HUDEP-2 (cell line): ENCODE data around the gene PLXNA2.

Experiments used
- DNase-seq, 76 experiments: peaks; one replicate each; lab custom pipeline; 2025; ENCODE audit not compliant: unreplicated experiment in 76 of 76; lab: John Stamatoyannopoulos, UW

PLXNA2 gene

DNA sequence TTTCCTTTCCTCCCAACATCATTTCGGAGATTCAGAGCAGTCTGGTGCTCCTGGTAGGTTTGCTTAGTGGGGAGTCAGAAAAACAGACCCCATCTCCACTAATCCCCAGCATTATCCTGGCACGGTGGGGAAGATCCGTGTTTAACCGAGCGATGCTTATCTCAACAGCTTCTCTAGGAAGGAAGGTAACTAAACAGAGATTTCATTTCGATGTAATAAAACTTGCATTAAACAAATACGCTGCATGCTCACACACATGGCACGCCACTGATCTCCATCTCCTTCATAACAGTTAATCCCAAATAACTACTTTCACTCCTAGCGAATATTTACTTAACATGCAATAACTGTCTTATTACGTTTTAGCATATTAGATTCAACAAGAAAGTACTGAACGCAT lies 188.6 kb downstream of the PLXNA2 start:
- no peak for DNase-seq

DNA sequence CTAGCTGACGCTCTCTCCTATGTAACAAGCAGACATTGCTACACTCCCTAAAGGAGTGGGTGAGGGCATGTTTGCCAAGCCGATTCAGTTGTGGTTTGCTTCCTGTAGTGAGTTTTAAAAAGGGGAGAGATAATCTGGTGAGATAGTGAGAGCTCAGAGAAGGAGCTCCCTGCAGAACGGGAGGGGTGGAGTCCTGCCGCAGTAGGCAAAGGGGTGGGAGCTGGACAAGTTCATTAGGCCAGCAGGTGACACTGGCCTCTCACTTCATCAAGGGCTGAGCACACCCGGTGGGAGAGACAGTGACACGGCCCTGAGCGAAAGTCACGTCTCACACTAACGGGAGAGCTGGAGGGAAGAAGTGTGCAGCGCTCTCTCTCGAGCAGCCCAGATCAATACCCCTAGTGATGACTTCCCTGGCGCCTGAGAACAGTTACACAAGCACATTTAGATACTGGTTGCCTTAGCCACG lies 189.2 kb downstream of the PLXNA2 start:
- peak in 4 of 76 experiments; percentile 4 to 25 (median 7) for DNase-seq

DNA sequence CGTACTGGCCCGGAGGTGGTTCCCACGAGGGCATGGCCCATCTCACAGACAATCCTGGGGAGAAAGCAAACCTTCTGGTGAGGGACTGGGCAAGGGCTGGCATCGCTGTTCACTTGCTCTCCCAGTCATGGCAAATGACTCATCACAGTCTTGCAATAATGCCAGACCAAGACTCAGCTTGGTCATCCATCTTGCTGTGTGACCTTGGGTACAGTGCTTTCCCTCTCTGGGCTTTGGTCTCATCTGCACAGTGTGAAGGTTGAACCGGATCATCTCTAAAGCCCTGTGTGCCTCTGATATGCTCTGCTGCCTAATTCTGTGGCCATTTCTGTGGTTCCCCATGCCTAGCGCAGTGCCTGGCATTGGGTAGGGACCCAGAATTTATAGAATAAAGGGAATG lies 189.7 kb downstream of the PLXNA2 start:
- no peak for DNase-seq

DNA sequence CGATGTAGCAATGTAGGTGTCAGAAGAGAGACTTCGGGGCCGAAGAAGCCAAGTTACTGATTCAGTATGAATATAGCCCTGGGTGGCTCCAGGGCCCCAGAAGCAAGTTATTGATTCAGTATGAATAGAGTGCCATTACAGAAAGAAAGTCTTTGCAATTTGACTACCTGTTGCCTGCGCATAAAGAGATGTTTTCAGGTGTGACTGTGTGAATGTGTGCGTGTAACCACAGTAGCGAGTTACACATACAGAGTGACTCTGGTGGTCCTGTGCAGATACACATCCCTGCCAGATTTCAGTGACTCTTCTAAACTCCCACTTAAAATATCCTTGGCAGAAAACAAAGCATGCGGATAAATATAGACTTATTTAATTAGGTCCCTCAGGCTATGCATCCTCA lies 190.5 kb downstream of the PLXNA2 start:
- DNase-seq, result no peak

DNA sequence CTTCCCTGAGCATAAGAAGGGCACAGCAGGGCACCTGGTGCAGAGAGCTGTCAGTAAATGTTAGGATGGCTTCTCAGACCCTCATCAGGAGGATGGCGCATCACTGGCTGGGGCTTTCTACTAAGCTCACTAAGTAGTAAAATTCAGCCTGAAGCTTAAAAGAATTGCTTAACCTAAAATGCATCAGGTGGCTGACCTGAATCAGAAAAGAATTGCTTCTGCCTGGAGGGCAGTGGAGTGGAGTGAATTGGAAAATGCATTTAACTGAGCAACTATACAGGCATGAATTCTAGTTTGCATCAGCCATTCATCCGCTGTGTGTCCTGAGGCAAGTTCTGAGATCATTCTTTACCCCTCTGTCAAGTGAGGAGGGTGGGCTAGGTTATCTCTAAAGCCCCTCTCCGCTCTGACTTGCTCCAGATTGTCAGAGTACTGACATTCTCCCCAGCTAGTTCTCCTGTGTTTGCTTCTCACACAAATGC lies 191.2 kb downstream of the PLXNA2 start:
- no peak for DNase-seq

DNA sequence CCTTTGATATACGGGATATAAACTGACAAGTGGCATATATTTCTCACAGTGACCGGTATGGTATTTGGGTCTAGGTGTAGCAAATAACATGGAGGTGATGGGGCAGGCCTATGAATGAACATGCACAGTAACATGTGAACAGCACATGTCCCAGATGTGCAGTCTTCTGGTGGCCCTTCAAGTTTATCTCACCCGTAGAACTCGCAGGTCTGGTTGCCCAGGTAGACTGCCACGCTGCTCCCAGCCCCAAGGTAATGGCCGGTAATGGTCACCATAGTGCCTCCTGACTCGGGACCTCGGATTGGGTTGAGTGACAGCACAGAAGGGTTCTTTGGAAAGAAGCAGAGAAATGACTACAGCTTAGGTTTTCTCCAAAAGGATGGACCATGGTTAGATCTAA lies 192.0 kb downstream of the PLXNA2 start:
- DNase-seq, result no peak

DNA sequence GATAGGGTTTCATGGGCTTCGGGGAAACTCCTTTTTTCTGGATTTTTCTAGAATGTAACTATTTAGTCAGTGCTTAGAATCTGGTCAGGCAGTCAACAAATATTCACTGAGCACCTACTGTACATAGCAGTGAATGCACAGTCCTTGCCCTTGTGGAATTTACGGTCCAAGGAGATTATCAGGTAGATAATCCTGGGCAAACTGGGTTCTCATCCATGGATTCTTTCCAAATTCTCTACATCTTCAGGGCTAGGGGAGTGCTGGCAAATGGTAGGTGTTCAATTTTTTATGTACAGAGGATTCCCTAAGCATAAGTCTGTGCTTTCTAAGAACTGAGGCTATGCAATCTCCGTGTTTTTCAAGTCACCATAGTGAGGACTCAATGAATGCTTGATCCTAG lies 192.5 kb downstream of the PLXNA2 start:
- no peak for DNase-seq

DNA sequence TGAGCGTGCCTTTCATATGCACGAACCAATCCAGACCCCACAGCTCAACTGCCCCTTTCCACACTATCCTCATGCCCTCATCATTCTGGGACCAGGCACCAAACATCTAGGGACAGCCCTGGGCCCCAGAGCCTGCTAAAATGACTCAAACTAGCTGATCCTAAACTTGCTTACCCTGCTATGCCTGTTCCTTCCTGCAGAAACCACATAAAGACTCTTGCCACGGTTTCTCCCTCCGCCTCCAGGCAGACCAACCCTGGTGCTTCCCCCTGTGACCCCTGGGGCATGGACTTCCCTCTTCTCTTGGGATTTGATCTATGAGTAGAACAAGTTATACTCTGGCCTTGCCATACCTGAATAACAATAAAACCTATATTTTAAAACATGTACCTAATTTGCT lies 195.3 kb downstream of the PLXNA2 start:
- no peak for DNase-seq

DNA sequence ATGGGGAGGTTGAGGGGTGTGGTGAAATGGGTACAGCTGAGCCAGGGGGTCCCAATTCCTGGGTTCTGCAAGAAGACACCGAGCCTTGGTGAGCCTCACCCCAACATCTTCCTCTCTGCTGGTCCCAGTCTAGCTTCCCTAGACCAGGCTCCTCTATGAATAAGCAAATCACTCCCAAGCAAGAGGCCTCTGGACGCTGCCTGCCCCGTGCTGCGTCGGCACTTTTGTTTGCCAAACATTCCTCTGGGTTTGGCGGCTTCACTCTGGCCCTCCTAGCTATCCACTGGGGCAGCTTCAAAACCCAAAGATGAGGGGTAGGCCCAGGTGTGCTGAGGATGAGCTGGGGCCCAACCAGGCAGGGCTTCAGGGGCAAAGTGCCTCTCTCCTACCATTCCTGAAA lies 196.2 kb downstream of the PLXNA2 start:
- DNase-seq, result no peak

DNA sequence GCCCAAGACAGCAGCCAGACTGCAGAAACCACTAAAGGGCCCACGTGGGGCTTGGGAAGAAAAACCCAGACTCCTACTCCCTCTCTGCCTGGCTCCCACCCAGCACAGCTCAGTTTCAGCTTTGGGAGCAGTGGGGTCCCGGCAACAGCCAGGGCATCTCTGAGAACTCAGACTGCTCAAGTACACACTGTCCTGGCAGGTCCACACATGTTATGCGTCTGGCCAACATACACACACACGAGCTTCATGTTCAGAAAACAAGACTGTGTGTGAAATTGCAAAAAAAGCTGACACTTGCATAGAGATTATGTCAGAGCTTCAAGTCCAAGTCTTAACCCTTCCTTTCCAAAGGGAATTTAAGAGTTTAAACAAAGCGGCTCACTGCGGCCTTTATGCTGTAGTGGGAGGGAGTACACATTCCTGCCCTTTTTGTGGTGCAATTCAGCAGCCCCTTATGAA lies 196.7 kb downstream of the PLXNA2 start:
- no peak for DNase-seq

DNA sequence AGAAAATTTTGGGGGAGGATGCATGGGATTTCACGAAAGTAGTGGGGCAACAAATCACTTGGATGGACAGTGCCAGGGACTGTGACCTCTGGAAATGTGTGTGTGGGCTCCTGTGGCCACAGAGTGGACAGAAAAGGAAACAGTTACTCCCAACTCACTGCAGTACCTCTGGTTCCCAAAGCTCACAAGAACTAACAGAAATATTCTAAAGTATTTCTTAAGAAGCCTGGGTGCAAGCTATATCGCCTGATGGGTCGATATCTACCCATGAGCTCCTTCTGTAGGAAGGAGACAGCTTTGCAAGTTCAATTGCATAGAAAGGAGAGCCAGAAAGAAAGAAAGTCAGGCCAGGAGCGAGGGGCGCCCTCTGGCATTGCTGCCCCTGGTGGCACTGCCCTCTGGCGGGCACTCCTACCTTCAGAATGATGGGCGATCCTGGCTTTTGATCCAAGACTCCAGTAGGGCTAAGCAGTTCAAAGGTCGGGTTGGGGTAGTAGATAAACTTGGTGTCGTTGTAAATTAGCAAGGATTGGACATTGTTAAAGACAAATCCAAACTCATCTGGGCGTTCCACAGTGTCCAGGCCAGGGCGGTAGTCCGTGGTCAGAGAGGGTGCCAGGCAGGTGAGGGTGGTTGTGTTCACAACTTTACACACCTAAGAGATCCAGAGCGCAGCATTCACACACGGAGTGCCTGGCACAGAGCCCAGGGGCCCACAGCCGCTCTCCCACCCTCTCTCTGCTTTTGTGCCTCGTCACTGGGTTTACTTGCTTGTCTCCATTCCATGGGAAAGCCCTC lies 198.5 kb downstream of the PLXNA2 start:
- peak in 46 of 76 experiments; percentile 4 to 59 (median 34) for DNase-seq

DNA sequence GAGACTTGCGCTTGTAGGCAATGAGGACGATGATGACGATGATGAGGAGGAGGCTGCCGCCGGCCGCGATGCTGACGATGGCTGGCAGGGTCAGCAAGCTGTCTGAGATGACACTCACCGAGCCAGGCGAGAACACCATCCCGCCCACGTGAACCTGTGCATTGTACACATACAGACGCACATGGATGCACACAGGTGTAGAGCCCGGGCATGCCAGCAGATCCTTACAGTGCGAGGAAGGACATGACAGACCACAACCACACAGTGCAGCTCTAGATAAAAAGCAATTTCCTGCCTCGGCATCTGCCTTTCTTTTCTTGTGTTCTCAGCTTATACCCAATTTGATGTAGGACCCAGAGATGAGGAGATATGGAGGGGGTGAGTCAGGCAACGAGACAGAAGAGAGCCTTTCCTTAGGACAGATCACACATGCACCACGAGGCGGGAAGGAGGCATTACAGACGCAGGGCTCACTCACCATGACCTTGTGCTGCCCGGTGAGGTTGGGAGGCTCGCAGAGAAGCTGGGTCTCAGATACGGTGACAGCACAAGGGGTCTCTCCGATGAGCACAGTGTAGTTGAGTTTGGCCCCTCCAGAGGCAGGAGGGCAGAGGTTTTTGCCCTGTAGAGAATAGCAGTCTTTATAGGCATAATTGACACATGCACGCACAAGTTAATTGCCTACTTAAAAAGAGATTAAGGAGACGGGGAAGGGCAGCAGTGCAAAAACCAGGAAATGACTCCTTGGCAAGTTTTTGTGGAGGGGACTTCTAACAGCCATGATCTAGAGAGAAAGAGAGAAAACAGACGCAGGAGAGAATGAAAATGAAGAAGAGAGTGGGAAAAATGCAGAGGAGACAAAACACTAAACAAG lies 199.4 kb downstream of the PLXNA2 start:
- DNase-seq, result no peak

DNA sequence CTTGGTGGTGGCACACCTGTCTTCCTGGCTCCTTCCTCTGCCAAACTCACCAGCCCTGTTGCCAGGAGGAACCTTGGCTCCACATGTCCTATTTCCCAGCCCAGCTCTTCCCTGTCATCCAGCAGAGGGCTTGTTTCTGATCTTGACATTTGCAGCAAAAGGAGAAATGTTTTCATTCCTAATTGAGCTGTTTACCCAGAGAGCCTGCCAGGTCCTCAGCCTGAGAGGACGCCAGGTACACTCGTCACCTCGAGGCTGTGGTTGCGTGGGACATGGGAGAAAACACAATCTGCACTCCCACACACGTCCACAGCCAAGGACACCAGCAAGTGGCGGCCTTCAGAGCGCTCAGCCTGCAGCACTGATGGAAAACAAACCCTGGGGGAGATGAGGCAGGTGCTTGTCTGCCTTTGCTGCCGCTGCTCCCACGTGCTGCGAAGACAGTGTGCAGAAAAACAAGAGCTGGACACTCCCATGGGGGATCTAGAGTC lies 200.4 kb downstream of the PLXNA2 start:
- no peak for DNase-seq

DNA sequence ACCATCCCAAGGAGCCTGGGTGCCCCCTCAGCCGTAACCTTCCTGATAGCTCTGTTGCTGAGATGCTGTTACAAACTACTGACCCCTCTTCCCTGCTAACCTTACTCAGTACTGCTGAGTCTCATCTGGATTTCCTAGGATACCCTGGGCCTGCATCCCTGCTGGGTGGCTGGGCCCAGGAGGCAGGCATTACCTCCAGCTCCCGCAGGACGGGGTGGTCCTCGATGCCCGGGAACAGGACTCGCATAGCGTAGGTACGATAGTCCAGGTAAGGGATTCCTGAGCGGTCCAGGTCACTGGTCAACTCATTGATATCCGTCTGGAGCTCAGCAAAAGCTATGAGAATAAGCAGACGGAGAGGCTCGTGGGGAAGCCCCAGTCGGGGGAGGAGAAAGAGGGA lies 201.3 kb downstream of the PLXNA2 start:
- DNase-seq, result no peak

DNA sequence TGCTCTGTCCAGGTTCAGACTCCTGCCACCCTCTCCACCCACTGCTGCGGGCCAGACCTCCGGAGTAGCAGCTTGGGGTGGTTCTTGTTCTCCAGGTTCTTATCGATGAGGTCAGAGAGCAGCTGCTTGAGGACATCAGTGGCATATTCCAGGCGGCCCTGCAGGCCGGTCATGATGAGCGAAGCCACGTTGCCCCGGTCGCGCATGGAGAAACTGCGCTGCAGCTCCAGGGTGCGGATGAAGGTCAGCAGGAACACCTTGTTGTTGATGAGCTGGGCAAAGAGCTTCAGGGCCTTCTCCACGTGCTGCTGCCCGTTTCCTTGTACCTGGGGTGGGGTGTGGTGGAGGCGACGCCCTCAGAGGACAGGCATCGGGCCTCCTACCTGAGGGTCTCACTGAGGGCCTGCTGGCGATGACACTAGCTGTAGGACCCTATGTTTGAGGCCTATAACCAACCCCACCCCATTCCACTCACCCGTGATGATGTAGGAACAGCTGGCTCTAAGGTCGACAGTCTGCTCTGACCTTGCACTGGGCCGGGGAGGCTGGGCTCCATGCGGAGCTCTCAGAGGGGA lies 202.1 kb downstream of the PLXNA2 start:
- no peak for DNase-seq

DNA sequence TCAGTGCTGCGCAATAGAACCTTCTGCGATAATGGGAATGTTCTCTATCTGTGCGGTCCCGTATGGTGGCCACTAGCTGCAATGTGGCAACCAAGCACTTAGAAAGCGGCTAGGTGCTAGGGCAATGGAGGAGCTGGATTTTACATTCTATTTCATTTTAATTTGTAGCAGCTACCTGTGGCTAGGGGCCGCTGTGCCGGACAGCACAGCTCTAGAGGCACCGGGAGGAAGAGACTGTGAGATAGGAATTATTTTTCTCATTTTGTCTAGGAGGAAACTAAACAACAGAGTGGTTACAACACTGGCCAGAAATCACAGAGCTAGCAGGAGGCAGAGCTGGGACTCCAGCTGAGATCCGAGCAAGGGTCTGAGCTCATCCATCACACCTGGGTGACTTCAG lies 202.7 kb downstream of the PLXNA2 start:
- DNase-seq, result no peak

DNA sequence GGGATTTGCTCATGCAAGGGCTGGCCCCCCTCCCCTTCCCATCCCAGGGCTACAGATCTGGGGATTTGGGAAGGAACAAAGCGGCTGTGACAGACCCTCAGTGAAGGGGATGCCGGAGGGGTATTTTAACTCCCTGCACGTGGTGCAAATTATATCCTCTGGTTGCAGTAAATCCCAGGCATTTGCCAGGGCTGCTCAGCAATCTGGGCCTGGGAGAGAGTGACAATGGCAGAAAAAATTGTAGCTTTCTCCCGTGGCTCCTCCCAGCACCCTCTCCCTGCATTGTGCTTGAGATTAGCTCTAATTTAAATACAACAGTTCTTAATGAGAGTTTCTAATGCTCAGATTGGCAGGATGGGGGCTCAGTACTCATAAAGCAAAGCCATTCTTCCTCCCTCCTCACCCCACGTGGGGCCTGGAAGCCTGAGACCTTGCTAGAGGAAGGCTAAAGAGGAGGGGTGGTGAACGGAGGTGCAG lies 203.3 kb downstream of the PLXNA2 start:
- DNase-seq, result no peak

DNA sequence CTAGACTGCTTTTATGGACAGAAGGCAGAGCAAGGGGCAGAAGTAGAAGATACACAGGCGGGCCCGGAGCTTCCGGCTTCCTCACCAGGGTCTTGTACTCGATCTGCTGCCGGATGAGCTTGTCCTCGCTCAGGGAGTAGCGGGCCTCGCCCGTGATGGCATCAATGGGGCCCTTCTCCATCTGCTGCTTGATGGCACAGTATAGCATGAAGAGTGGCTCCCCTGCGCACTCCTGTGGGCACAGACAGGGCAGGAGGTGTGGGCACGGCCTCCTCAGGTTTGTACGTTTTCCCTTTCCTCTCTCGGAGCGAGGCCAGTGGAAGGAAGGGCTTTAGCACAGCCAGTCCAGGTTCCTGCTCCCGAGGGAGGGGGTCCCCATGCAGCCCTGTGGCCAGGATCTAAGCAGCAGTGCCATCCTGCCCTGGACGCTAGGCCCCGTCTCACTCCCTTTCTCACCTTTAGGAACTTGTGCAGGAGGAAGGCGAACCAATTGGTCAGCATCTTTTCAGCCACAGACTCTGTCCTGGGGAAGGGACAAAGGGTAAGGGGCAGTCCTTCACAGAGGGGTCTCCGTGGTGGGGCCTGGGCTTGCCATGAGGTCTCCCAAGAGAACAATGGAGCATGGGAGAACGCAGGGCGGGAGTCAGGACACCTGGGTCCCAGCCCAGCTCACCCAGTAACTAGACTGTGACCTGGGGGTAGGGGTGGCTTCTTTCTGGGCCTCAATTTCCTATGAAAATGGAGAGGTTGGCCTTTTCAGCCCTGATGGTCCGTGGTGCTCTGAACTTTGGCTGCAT lies 204.4 kb downstream of the PLXNA2 start:
- no peak for DNase-seq

DNA sequence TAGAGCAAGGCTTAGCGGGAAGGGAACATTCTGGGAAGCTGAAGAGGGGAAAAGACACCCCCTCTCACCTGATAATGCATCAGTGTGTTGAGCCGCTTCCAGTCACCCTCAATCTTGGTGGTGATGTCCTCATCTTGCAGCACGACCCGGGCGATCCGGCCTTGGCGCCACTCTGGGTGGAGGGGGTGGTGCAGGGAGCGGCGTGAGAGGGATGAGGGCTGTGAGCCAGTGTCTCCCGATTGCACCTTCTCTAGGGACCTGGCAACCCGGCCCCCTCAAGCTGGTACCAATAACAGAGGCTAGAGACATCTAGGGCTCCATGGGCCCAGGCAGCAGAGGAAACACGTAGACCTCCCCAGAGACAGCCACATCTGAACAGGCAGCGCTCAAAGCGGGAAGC lies 205.9 kb downstream of the PLXNA2 start:
- DNase-seq, result no peak
